NCI-H2171 treated with DMSO at 0.1 percent for 48 hours (cell line): Measurements from ENCODE around the gene TTYH1.
"Not testable (repeated sequence)": the region's sequence is repeated elsewhere in the genome, so short reads cannot be mapped to it uniquely, and the experiment has no call there.

Source experiments
- DNase-seq: peaks from one replicate; lab custom pipeline; 2025; lab: John Stamatoyannopoulos, UW

The TTYH1 gene

GRCh38 chr19:54415208-54415900, at the start of gene TTYH1:
Gene TTYH1 (plus strand): TSS chr19:54415464. CDS start chr19:54415553, 89 bp downstream.
- DNase-seq, result no peak

GRCh38 chr19:54365798-54366197, 49.5 kb upstream of the TTYH1 start:
- DNase-seq, result not testable (repeated sequence)

- no peak for DNase-seq
Measured at GRCh38 chr19:54366811-54367210, 48.5 kb upstream of the TTYH1 start.

GRCh38 chr19:54369082-54369687, 46.1 kb upstream of the TTYH1 start:
- no peak for DNase-seq

GRCh38 chr19:54369688-54370433, 45.4 kb upstream of the TTYH1 start:
- not testable (repeated sequence) for DNase-seq

GRCh38 chr19:54370434-54370796, 44.8 kb upstream of the TTYH1 start:
- DNase-seq, result not testable (repeated sequence)

- DNase-seq, result not testable (repeated sequence)
Measured at GRCh38 chr19:54371453-54371852, 43.8 kb upstream of the TTYH1 start.

GRCh38 chr19:54373781-54374631, 41.3 kb upstream of the TTYH1 start:
- no peak for DNase-seq

GRCh38 chr19:54375181-54375938, 39.9 kb upstream of the TTYH1 start:
- DNase-seq, result not testable (repeated sequence)

- DNase-seq, result no peak
Measured at GRCh38 chr19:54376610-54377285, 38.5 kb upstream of the TTYH1 start.

GRCh38 chr19:54379187-54379678, 36.0 kb upstream of the TTYH1 start:
- DNase-seq, result no peak

GRCh38 chr19:54380897-54381296, 34.4 kb upstream of the TTYH1 start:
- no peak for DNase-seq

- not testable (repeated sequence) for DNase-seq
Measured at GRCh38 chr19:54382041-54382440, 33.2 kb upstream of the TTYH1 start.

GRCh38 chr19:54383330-54383729, 31.9 kb upstream of the TTYH1 start:
- DNase-seq, result no peak

- DNase-seq, result peak; percentile 3
Measured at GRCh38 chr19:54387991-54388801, 27.1 kb upstream of the TTYH1 start.

- no peak for DNase-seq
Measured at GRCh38 chr19:54388802-54389139, 26.5 kb upstream of the TTYH1 start.

- DNase-seq, result no peak
Measured at GRCh38 chr19:54389553-54389952, 25.7 kb upstream of the TTYH1 start.

- DNase-seq, result peak; percentile 57
Measured at GRCh38 chr19:54390942-54391577, 24.2 kb upstream of the TTYH1 start.

GRCh38 chr19:54391589-54392061, 23.6 kb upstream of the TTYH1 start:
- no peak for DNase-seq
